ENCODE data around the gene AKAP9. TPM values are rescaled to one million over a fixed set of nuclear protein-coding genes. Genes with fewer than 3 reads are reported as not detected.
A peak's percentile ranks its signal among the peaks of the same experiment; 100 is the strongest.

AKAP9 gene
- total and polyA plus RNA-seq, 12 donors, result 22.7 to 122 (median 54.0) TPM

DNA sequence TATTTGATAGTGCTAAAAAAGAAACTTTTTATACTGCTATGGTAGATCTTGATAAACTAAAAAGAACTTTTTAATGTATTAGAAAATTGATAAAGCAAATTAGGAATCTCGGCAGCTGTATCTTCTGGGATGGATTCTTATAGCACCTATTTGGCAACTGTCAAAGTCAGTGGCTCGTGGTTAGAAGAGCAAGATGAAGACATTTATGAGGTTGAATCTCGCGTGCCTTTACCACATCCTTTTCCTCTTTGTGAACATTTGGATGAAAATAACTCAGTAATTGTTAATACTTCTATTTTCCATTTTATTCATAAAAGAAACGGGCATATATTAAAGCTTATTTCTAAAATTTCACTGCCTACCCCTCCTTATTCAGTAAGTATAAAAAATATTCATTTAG, 117.4 kb downstream of the AKAP9 start:
- no peak overlapping the region for H3K4me3 ChIP-seq
- no peaks in the 10 kb centered on the region for H3K27me3 ChIP-seq
- DNase-seq, result no peak
- no peaks in the 10 kb centered on the region for H3K9me3 ChIP-seq (replicated peaks in 1 of 3)
- peaks cover 11 to 34% of the 10 kb centered on the region in 2 donors for H3K4me1 ChIP-seq (replicated peaks in 1 of 2)
- peak overlapping the region in 2 of 5 donors; percentile 52 to 58 for H3K27ac ChIP-seq
- TF ChIP-seq POLR2A (IDR thresholded peaks at IDR 0.05), result no peak
- TF ChIP-seq, protein P1, sequence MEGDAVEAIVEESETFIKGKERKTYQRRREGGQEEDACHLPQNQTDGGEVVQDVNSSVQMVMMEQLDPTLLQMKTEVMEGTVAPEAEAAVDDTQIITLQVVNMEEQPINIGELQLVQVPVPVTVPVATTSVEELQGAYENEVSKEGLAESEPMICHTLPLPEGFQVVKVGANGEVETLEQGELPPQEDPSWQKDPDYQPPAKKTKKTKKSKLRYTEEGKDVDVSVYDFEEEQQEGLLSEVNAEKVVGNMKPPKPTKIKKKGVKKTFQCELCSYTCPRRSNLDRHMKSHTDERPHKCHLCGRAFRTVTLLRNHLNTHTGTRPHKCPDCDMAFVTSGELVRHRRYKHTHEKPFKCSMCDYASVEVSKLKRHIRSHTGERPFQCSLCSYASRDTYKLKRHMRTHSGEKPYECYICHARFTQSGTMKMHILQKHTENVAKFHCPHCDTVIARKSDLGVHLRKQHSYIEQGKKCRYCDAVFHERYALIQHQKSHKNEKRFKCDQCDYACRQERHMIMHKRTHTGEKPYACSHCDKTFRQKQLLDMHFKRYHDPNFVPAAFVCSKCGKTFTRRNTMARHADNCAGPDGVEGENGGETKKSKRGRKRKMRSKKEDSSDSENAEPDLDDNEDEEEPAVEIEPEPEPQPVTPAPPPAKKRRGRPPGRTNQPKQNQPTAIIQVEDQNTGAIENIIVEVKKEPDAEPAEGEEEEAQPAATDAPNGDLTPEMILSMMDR (IDR thresholded peaks at IDR 0.05), result no peak
- 67 to 75% (median 71%) methylated on average over 5 of the region's 5 CpGs for WGBS, 4 donors
- intact Hi-C loops (cut with DNase I), result no loop called here
- no peaks in the 10 kb centered on the region for H3K36me3 ChIP-seq (replicated peaks in 1 of 2)

DNA sequence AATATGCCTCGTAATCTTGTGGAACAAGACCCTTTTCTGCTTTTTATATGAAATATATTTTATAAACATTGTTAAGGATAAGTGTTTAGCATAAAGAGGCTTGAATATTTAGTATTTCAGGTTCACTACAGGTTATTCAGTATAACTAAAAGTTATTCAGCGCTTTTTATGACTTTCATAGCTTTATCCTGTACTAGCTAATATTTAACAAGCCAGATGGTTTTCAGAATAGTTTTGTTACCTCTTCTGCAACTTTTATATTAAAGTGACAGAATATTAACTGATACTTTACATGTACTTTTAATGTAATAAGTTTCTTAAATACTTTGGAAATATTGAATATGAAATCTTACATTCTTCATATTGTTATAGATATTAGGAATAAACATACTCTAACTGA, 118.2 kb downstream of the AKAP9 start:
- peak overlapping the region in 1 of 5 donors; percentile 3 for H3K27ac ChIP-seq
- no peaks in the 10 kb centered on the region for H3K36me3 ChIP-seq (replicated peaks in 1 of 2)
- no peaks in the 10 kb centered on the region for H3K27me3 ChIP-seq
- H3K4me1 ChIP-seq (replicated peaks in 1 of 2), result peaks cover 11 to 34% of the 10 kb centered on the region in 2 donors
- DNase-seq, result no peak
- H3K4me3 ChIP-seq, result no peak overlapping the region
- no peaks in the 10 kb centered on the region for H3K9me3 ChIP-seq (replicated peaks in 1 of 3)
- 86 to 93% (median 90%) methylated on average over 2 of the region's 2 CpGs for WGBS, 4 donors
- no peak for TF ChIP-seq POLR2A (IDR thresholded peaks at IDR 0.05)
- TF ChIP-seq, protein P1 (IDR thresholded peaks at IDR 0.05), result no peak
- intact Hi-C loops (cut with DNase I), result no loop called here

GRCh38 chr7:92061154-92061553, 120.5 kb downstream of the AKAP9 start:
- Histone ChIP-seq H3K36me3 (replicated peaks in 1 of 2) (no peaks in the 10 kb centered on the region), H3K4me1 (replicated peaks in 1 of 2) (peaks cover 11 to 27% of the 10 kb centered on the region in 2 donors), H3K4me3 (no peak overlapping the region), H3K27ac (no peak overlapping the region), H3K9me3 (replicated peaks in 1 of 3) (no peaks in the 10 kb centered on the region), H3K27me3 (no peaks in the 10 kb centered on the region)
- 83 to 93% (median 87%) methylated on average over 5 of the region's 5 CpGs for WGBS, 4 donors
- peak in 2 of 7 donors; percentile 9 to 18 for DNase-seq
- intact Hi-C loops (cut with DNase I), result no loop called here
- TF ChIP-seq POLR2A (IDR thresholded peaks at IDR 0.05), result no peak
- TF ChIP-seq, protein P1 (IDR thresholded peaks at IDR 0.05), result no peak

GRCh38 chr7:92064438-92065029, 123.9 kb downstream of the AKAP9 start:
- Histone ChIP-seq H3K9me3 (replicated peaks in 1 of 3) (no peaks in the 10 kb centered on the region), H3K4me1 (replicated peaks in 1 of 2) (no peaks in the 10 kb centered on the region), H3K36me3 (replicated peaks in 1 of 2) (peaks cover 0 to 4% of the 10 kb centered on the region in 2 donors), H3K27me3 (no peaks in the 10 kb centered on the region), H3K4me3 (no peak overlapping the region), H3K27ac (no peak overlapping the region)
- intact Hi-C loops (cut with DNase I), result no loop called here
- TF ChIP-seq, protein P1 (IDR thresholded peaks at IDR 0.05), result no peak
- TF ChIP-seq POLR2A (IDR thresholded peaks at IDR 0.05), result no peak
- no peak for DNase-seq
- WGBS, 4 donors, result 87 to 97% (median 91%) methylated on average over 2 of the region's 2 CpGs
